Inferior parietal cortex (tissue), 1 donor: ENCODE measurements around the gene ACER2.
"Not testable (repeated sequence)": the region's sequence is repeated elsewhere in the genome, so short reads cannot be mapped to it uniquely, and the experiment has no call there.

Experiments
- DNase-seq: peaks from one replicate; pipeline ENCODE4 v3.0.0-alpha.2; 2016; ENCODE audit errors: extremely low spot score

ACER2 gene

GRCh38 chr9:19409401-19410194 is 789 bp downstream of the ACER2 start:
- no peak for DNase-seq

GRCh38 chr9:19410195-19410503 is 1.3 kb downstream of the ACER2 start:
- DNase-seq, result no peak

DNA sequence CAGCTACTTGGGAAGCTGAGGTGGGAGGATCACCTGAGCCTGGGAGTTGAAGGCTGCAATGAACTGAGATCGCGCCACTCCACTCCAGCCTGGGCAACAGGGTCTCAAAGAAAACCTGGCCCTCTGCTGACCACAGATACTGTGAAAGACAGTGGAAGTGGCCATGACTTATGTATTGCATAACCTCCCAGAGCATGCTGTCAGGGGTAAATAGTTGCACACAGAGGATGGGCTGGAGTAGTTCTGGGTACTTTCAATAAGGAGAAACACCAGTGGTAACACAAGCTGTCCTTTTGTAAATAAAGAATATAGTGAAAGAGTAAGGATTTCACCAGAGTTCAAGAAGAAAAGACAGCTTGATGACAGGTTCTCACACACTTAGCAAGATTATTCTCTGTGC is 1.8 kb downstream of the ACER2 start:
- DNase-seq, result no peak

DNA sequence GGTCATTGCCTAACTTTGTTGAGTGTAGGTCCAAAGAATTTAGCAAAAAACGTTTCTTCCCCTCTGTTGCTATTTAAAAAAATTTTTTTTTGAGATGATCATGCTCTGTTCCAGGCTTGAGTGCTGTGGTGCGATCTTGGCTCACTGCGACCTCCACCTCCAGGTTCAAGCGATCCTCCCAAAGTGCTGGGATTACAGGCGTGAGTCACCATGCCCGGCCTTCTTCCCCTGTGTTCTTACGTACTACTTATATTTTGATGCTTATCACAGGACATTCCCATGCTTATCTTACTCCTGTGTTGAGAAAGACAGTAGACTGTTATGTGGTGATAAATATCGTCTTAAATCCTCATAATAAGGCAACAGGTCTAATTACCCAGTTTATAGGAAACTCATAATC is 2.5 kb downstream of the ACER2 start:
- no peak for DNase-seq

DNA sequence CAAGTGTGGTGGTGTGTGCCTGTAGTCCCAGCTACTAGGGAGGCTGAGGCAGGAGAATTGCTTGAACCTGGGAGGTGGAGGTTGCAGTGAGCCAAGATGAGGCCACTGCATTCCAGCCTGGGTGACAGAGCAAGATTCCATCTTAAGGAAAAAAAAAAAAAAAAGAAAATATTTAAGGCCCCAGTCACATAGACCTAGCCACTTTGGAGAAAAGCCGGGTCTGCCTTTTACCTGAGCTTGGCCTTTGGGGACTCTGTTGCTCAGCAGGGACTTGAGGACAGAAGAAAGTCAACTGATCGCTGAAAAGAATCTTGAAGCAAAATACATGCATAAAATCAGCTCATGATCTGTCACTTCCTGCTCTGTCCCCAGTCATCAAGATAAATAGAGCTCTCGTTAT is 4.6 kb downstream of the ACER2 start:
- DNase-seq, result not testable (repeated sequence)

- DNase-seq, result no peak
Measured at GRCh38 chr9:19416143-19416542, 7.3 kb downstream of the ACER2 start.

- DNase-seq, result no peak
Measured at GRCh38 chr9:19420877-19421276, 12.1 kb downstream of the ACER2 start.

DNA sequence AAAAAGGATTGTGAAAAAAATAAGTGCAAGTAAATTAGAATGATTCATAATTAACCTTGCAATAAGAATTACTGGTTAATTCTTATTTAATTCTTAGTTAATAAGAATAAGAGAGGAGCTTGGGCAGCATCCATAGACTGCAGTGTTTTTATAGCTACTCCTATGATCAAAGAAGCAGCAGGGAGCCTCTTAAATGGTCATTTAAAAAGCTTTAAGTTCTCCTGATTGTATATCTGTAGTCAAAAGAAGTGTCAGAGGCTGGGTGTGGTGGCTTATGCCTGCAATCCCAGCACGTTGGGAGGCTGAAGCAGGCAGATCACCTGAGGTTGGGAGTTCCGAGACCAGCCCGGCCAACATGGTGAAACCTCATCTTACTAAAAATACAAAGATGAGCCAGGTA is 14.4 kb downstream of the ACER2 start:
- no peak for DNase-seq

- no peak for DNase-seq
Measured at GRCh38 chr9:19424176-19424779, 15.5 kb downstream of the ACER2 start.

- DNase-seq, result no peak
Measured at GRCh38 chr9:19429595-19429994, 20.8 kb downstream of the ACER2 start.

GRCh38 chr9:19430201-19430760 is 21.5 kb downstream of the ACER2 start:
- DNase-seq, result no peak

- DNase-seq, result no peak
Measured at GRCh38 chr9:19431361-19432171, 22.8 kb downstream of the ACER2 start.

DNA sequence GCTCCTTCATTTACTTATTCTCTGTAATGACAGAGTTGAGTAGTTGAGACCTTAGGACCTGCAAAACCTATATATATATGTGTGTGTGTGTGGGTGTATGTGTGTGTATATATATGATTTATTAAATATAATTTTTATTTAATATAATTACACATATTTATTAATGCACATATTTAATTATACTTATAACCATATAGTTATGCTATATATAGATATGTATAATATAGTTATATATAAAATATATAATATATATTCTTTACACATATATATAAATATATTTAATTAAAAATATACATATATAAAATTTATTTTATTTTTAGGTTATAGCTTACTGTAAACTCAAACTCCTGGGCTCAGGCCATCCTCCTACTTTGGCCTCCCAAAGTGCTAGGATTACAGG is 23.7 kb downstream of the ACER2 start:
- no peak for DNase-seq

DNA sequence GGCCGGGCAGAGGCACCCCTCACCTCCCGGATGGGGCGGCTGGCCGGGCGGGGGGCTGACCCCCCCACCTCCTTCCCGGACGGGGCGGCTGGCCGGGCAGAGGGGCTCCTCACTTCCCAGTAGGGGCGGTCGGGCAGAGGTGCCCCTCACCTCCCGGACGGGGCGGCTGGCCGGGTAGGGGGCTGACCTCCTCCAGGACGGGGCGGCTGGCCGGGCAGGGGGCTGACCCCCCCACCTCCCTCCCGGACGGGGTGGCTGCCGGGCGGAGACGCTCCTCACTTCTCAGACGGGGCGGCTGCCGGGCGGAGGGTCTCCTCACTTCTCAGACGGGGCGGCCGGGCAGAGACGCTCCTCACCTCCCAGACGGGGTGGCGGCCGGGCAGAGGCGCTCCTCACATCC is 24.9 kb downstream of the ACER2 start:
- not testable (repeated sequence) for DNase-seq

- DNase-seq, result no peak
Measured at GRCh38 chr9:19440376-19440775, 31.6 kb downstream of the ACER2 start.

GRCh38 chr9:19440823-19441580 is 32.2 kb downstream of the ACER2 start:
- no peak for DNase-seq

- DNase-seq, result no peak
Measured at GRCh38 chr9:19441730-19442129, 32.9 kb downstream of the ACER2 start.

- DNase-seq, result no peak
Measured at GRCh38 chr9:19442240-19442639, 33.4 kb downstream of the ACER2 start.

DNA sequence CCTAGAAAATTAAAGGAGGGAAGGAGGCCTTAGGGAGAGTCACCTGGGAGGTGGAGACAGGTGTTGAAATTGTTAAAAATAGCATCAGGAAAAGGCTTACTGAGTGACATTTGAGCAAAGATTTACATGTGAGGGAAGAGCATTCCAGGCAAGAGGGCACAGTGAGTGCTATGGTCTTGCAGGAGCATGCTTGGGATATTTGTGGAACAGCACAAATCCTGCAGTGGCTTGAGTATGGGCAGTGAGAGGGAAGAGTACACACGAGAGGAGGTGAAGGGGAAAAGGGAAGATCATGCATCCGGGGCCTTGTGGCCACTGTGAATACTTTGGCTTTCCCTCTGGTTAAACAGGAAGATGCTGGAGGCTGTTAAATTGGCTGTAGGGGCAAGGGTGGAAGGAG is 36.6 kb downstream of the ACER2 start:
- no peak for DNase-seq

- DNase-seq, result no peak
Measured at GRCh38 chr9:19446361-19446861, 37.6 kb downstream of the ACER2 start.

DNA sequence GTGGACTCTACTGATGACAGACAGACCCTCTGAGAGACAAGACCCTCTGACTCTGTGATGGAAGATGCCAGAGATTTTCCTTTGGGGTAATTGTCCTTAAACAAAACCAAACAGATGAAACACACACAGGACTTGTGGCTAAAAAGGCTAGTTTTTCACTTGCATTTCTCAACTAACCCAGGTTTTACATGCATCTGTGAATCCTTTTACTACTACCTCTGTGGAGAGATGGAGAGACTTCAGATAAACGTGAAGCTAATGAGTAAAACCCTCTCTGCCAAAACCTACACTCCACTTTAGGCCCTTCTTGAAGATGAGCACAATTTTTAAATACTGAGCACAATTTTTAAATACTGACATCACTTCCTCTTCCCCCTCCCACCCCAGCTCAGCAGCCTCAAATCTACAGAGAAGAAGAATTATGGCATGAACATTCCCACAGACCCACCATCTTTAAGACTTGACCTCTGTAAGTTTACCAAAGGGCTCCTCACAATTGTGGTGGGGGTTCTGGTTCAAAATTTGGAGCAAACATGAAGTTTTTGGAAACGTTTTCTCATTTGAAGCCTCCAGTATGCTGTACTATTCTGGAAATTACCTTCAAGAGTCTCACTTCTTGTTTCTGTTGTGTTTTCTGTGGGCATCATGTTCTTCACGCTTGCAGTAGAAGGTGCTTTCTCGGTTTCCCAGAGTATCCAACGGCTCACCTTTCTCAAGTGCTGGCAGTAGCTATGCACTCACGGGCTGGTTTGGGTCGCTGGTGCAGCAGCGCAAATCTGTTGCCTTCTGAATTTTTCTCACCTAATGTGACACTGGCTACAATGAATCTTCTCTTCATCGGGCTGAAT is 42.7 kb downstream of the ACER2 start:
- DNase-seq, result no peak
